Naive thymus-derived CD4-positive, alpha-beta T cell (primary cell): ENCODE data around the gene ADGRE3. TPM values are rescaled to one million over a fixed set of nuclear protein-coding genes. Genes with fewer than 3 reads are reported as not detected.
A peak's percentile ranks its signal among the peaks of the same experiment; 100 is the strongest.

ENCODE experiments used
- ATAC-seq: fragments of 150-1000 bp; cut with Tn5 transposase; 2 replicates; pipeline ENCODE4 v1.10.0; 2021; ENCODE audit warnings: mild to moderate bottlenecking, moderate library complexity
- CTCF ChIA-PET: fragments of 350-600 bp; sonication (Branson Sonifier 250); formaldehyde crosslinking; loops from one replicate; lab custom pipeline; 2021; ENCODE audit warnings: antibody characterized with exemption; lab: Charles Lee
- POLR2A ChIA-PET: fragments of 350-600 bp; sonication (Branson Sonifier 250); formaldehyde crosslinking; loops from one replicate; lab custom pipeline; 2021; ENCODE audit warnings: antibody characterized with exemption, inconsistent platforms; lab: Charles Lee
- DNase-seq, 9 donors: peaks; one replicate each; pipeline versions ENCODE4 v3.0.0 to v3.0.0-alpha.2; 2020 to 2022; ENCODE audit warnings: mixed read lengths in 1 of 9
- H3K27ac ChIP-seq: one replicate; pipeline ENCODE4 v1.7.0; 2013; ENCODE audit warnings: mild to moderate bottlenecking, low read depth, low read length, moderate library complexity
- H3K27me3 ChIP-seq, 2 donors: one replicate each; pipeline ENCODE4 v1.7.0; 2013; ENCODE audit warnings: low read length in 2 of 2, mild to moderate bottlenecking in 2 of 2, moderate library complexity in 2 of 2; ENCODE audit not compliant: control insufficient read depth in 2 of 2, insufficient read depth in 2 of 2
- H3K36me3 ChIP-seq, 3 experiments: 1 replicate in 2 of 3; 2 replicates in 1 of 3; pipeline ENCODE4 v1.7.0; 2013; ENCODE audit warnings: low read length in 3 of 3, mild to moderate bottlenecking in 3 of 3, moderate library complexity in 1 of 3; ENCODE audit not compliant: insufficient read depth in 3 of 3, control insufficient read depth in 2 of 3
- H3K4me1 ChIP-seq, 2 donors: one replicate each; pipeline ENCODE4 v1.7.0; 2013; ENCODE audit warnings: low read length in 2 of 2, mild to moderate bottlenecking in 2 of 2, moderate library complexity in 1 of 2; ENCODE audit not compliant: control insufficient read depth in 2 of 2, insufficient read depth in 2 of 2
- H3K4me3 ChIP-seq: 2 replicates; pipeline ENCODE4 v1.7.0; 2013; ENCODE audit warnings: mild to moderate bottlenecking, low read length
- H3K9me3 ChIP-seq, 3 experiments: 1 replicate in 2 of 3; 2 replicates in 1 of 3; pipeline ENCODE4 v1.7.0; 2013; ENCODE audit warnings: low read length in 3 of 3; ENCODE audit not compliant: control insufficient read depth in 2 of 3
- H3K27ac Mint-ChIP-seq, 9 donors: one replicate each; pipeline ENCODE4 v1.8.0; 2020 to 2022; ENCODE audit warnings: mixed read lengths in 9 of 9, mild to moderate bottlenecking in 8 of 9, moderate library complexity in 5 of 9, inconsistent platforms in 2 of 9
- H3K27me3 Mint-ChIP-seq, 5 donors: one replicate each; pipeline ENCODE4 v1.8.0; 2021 to 2022; ENCODE audit warnings: mixed read lengths in 5 of 5, mild to moderate bottlenecking in 1 of 5
- H3K36me3 Mint-ChIP-seq, 5 donors: one replicate each; pipeline ENCODE4 v1.8.0; 2020 to 2022; ENCODE audit warnings: mixed read lengths in 5 of 5, mild to moderate bottlenecking in 3 of 5, inconsistent platforms in 1 of 5
- H3K4me1 Mint-ChIP-seq, 7 donors: one replicate each; pipeline ENCODE4 v1.8.0; 2020 to 2022; ENCODE audit warnings: mixed read lengths in 7 of 7, mild to moderate bottlenecking in 3 of 7, inconsistent platforms in 1 of 7
- H3K4me3 Mint-ChIP-seq, 10 donors: one replicate each; pipeline ENCODE4 v1.8.0; 2020 to 2022; ENCODE audit warnings: mild to moderate bottlenecking in 10 of 10, mixed read lengths in 10 of 10, moderate library complexity in 6 of 10, inconsistent platforms in 2 of 10
- H3K9me3 Mint-ChIP-seq, 11 donors: one replicate each; pipeline ENCODE4 v1.8.0; 2020 to 2022; ENCODE audit warnings: mixed read lengths in 11 of 11, mild to moderate bottlenecking in 4 of 11, inconsistent platforms in 1 of 11, moderate library complexity in 1 of 11
- intact Hi-C, 2 donors: fragments of 100-400 bp; cut with micrococcal nuclease; formaldehyde crosslinking; loops; one replicate each; pipeline ENCODE4 v1.15.1; 2023
- polyA plus RNA-seq, 2 donors: library from polyadenylated mRNA; unstranded; fragments of 300-500 nt; fragmentation: Illumina TruSeq; gene quantifications; one replicate each; pipeline ENCODE4 v1.2.3, GENCODE V29; 2021
- total RNA-seq, 6 experiments: library from RNA in 5 of 6; stranded (reverse) in 5 of 6; gene quantifications; 1 replicate in 5 of 6; 2 replicates in 1 of 6; pipeline ENCODE4 v1.2.3 and lab custom pipeline; 2021 to 2026

The ADGRE3 gene
- total and polyA plus RNA-seq, 7 experiments from 2014 or later: 1.0 to 4.9 TPM; not detected in 5

DNA sequence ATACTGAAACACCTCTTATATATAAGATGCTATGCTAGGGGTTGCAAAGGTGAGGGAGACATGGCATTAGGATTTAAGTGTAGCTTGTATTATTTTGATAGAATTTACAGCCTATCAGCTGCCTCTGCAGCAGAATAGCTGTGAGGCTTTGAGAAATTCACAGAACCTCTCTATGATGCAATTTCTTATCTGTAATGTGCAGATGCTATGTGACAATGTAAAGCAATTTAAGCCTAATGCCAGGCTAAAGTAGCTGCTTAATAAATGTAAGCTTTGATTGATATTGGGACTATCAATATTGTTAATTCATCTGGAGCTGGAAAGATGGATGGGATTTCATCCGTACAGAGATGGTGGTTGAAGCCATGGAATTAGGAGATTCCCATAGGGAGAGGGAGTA is 1.6 kb downstream of the ADGRE3 start:
- H3K27me3 ChIP-seq: peaks cover 0 to 4% of the 10 kb centered on the region in 2 donors
- H3K4me1 ChIP-seq: peaks cover 0 to 14% of the 10 kb centered on the region in 2 donors
- CTCF ChIA-PET: no interaction called here
- no peak overlapping the region for H3K27ac Mint-ChIP-seq
- intact Hi-C loops: no loop called here
- H3K36me3 Mint-ChIP-seq: peaks cover 0 to 3% (median 0%) of the 10 kb centered on the region in 5 donors
- H3K4me3 Mint-ChIP-seq: no peak overlapping the region
- peaks cover 0 to 26% (median 8%) of the 10 kb centered on the region in 11 donors for H3K9me3 Mint-ChIP-seq
- ATAC-seq (no peak), DNase-seq (no peak)
- peaks cover 0 to 13% (median 0%) of the 10 kb centered on the region in 3 experiments for H3K9me3 ChIP-seq
- POLR2A ChIA-PET: no interaction called here
- no peaks in the 10 kb centered on the region for H3K36me3 ChIP-seq
- peaks cover 0 to 5% (median 0%) of the 10 kb centered on the region in 7 donors for H3K4me1 Mint-ChIP-seq
- H3K27ac ChIP-seq: no peak overlapping the region
- H3K4me3 ChIP-seq: no peak overlapping the region
- H3K27me3 Mint-ChIP-seq: peaks cover 4 to 53% (median 20%) of the 10 kb centered on the region in 5 donors

DNA sequence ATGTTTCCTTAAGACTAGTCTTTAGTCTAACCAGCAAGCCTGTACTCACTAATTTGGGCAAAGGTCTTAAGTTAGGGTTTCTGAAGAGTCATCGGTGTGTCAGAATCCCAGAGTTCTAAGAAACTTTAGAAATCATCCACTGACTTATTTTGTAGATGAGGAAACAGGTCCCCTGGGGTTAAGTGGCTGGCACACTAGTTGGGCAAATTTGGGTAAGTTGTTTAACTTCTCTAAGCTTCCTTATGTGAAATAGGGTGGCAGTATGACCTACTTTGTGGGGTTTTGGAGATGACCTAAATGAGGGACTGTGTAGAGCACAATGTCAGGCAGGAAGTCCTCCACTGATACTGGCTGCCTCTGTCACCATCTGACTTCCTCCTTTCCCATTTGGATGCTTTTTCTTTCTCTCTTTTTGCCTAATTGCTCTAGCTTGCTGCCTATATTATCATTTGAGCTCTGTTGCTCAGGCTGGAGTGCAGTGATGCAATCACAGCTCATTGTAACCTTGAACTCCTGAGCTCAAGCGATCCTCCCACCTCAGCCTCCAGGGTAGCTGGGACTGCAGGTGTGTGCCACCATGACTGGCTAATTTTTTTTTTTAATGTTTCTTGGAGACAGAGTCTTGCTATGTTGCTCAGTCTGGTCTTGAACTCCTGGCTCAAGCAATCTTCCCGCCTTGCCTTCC is 2.3 kb downstream of the ADGRE3 start:
- H3K9me3 Mint-ChIP-seq: peaks cover 0 to 26% (median 9%) of the 10 kb centered on the region in 11 donors
- H3K4me1 Mint-ChIP-seq: peaks cover 0 to 8% (median 0%) of the 10 kb centered on the region in 7 donors
- H3K9me3 ChIP-seq: peaks cover 0 to 13% (median 0%) of the 10 kb centered on the region in 3 experiments
- H3K4me3 ChIP-seq: no peak overlapping the region
- H3K36me3 Mint-ChIP-seq: peaks cover 0 to 3% (median 0%) of the 10 kb centered on the region in 5 donors
- H3K4me3 Mint-ChIP-seq: no peak overlapping the region
- H3K27ac Mint-ChIP-seq: no peak overlapping the region
- H3K27me3 Mint-ChIP-seq: peaks cover 4 to 53% (median 21%) of the 10 kb centered on the region in 5 donors
- CTCF ChIA-PET: no interaction called here
- POLR2A ChIA-PET: no interaction called here
- H3K27ac ChIP-seq: no peak overlapping the region
- intact Hi-C loops: no loop called here
- peaks cover 0 to 19% of the 10 kb centered on the region in 2 donors for H3K4me1 ChIP-seq
- H3K36me3 ChIP-seq: no peaks in the 10 kb centered on the region
- ATAC-seq (peak; percentile 88), DNase-seq (no peak)
- peaks cover 0 to 4% of the 10 kb centered on the region in 2 donors for H3K27me3 ChIP-seq

DNA sequence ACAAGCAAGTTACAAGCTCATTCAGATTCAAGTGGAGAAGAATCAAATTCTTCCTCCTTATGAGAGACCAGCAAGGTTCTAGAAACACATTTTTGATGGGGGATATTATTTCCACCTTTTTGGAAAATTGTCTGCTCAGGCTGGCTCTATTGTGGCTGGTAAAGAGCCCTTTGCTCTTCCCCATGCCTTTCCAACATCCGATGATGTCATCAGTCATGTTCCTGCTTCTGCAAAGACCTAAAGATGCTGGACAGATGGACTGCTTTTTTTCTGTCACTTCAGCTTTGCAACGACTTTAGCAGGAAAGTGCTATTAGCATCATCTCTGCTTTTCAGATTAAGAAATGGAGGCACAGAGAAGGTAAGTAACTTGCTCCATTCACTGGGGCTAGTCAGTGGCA is 4.2 kb downstream of the ADGRE3 start:
- no peak overlapping the region for H3K4me3 ChIP-seq
- Mint-ChIP-seq H3K27me3 (peaks cover 6 to 53% (median 28%) of the 10 kb centered on the region in 5 donors), H3K4me1 (peaks cover 0 to 8% (median 0%) of the 10 kb centered on the region in 7 donors), H3K9me3 (peaks cover 0 to 26% (median 11%) of the 10 kb centered on the region in 11 donors), H3K27ac (no peak overlapping the region), H3K4me3 (no peak overlapping the region), H3K36me3 (peaks cover 0 to 3% (median 0%) of the 10 kb centered on the region in 5 donors)
- ATAC-seq: no peak
- CTCF ChIA-PET: no interaction called here
- H3K27me3 ChIP-seq: peaks cover 0 to 4% of the 10 kb centered on the region in 2 donors
- H3K36me3 ChIP-seq: no peaks in the 10 kb centered on the region
- POLR2A ChIA-PET: no interaction called here
- intact Hi-C loops: no loop called here
- peaks cover 0 to 19% of the 10 kb centered on the region in 2 donors for H3K4me1 ChIP-seq
- peaks cover 0 to 13% (median 0%) of the 10 kb centered on the region in 3 experiments for H3K9me3 ChIP-seq
- DNase-seq: no peak
- H3K27ac ChIP-seq: no peak overlapping the region

DNA sequence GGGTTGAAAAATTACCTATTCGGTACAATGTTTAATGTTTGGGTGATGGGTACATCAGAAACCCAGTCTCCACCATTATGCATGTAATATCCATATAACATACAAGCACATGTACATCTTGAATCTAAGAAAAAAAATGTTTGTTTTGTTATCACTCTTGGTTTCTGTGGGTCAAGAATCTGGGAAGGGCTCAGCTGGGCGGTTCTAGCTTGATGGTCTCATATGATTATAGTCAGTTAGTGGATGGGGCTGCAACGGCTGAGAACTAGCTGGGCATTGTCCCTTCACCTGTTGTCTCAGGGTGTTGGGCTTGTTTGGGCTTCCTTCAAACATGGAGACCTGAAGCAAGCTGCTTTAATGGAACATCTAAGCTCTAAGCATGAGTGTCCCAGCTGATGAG is 4.7 kb downstream of the ADGRE3 start:
- no peak for ATAC-seq
- Mint-ChIP-seq H3K36me3 (peaks cover 0 to 3% (median 0%) of the 10 kb centered on the region in 5 donors), H3K9me3 (peaks cover 0 to 26% (median 11%) of the 10 kb centered on the region in 11 donors), H3K4me3 (no peak overlapping the region), H3K4me1 (peaks cover 0 to 8% (median 0%) of the 10 kb centered on the region in 7 donors), H3K27me3 (peaks cover 5 to 52% (median 28%) of the 10 kb centered on the region in 5 donors), H3K27ac (no peak overlapping the region)
- H3K36me3 ChIP-seq: no peaks in the 10 kb centered on the region
- H3K4me3 ChIP-seq: no peak overlapping the region
- intact Hi-C loops: no loop called here
- no peak for DNase-seq
- ChIA-PET POLR2A (no interaction called here), CTCF (no interaction called here)
- H3K27me3 ChIP-seq: peaks cover 0 to 4% of the 10 kb centered on the region in 2 donors
- peaks cover 0 to 13% (median 0%) of the 10 kb centered on the region in 3 experiments for H3K9me3 ChIP-seq
- no peak overlapping the region for H3K27ac ChIP-seq
- H3K4me1 ChIP-seq: peaks cover 0 to 19% of the 10 kb centered on the region in 2 donors

DNA sequence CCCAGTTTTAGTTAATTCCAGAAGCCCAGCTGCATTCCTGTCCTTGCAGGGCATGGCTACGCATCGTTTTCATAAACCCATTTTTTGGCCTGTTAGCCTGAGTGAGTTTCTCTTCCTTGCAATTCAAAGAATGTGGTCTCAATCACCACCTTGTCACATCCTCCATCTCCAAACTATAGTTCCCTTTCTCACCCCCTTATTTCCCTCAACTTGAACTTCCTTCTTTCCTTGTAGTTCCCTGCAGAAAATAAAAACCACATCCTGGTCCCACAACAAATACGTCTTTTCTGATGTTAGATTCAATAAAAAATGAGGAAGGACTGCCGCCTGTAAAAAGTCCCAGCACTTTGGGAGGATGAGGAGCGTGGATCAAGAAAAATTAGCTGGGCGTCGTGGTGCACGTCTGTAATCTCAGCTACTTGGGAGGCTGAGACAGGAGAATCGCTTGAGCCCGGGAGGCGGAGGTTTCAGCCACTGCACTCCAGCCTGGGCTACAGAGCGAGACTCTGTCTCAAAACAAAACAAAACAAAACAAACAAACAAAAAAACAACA is 13.2 kb downstream of the ADGRE3 start:
- no peaks in the 10 kb centered on the region for H3K9me3 ChIP-seq
- H3K4me3 Mint-ChIP-seq: no peak overlapping the region
- no peaks in the 10 kb centered on the region for H3K36me3 ChIP-seq
- ATAC-seq (peak; percentile 51), DNase-seq (no peak)
- intact Hi-C loops: no loop called here
- POLR2A ChIA-PET: no interaction called here
- no peaks in the 10 kb centered on the region for H3K27me3 ChIP-seq
- H3K9me3 Mint-ChIP-seq: no peaks in the 10 kb centered on the region
- CTCF ChIA-PET: no interaction called here
- peaks cover 5 to 16% (median 11%) of the 10 kb centered on the region in 5 donors for H3K27me3 Mint-ChIP-seq
- H3K36me3 Mint-ChIP-seq: no peaks in the 10 kb centered on the region
- H3K4me3 ChIP-seq: no peak overlapping the region
- H3K4me1 Mint-ChIP-seq: peaks cover 0 to 5% (median 0%) of the 10 kb centered on the region in 7 donors
- no peak overlapping the region for H3K27ac ChIP-seq
- no peaks in the 10 kb centered on the region for H3K4me1 ChIP-seq
- H3K27ac Mint-ChIP-seq: no peak overlapping the region

DNA sequence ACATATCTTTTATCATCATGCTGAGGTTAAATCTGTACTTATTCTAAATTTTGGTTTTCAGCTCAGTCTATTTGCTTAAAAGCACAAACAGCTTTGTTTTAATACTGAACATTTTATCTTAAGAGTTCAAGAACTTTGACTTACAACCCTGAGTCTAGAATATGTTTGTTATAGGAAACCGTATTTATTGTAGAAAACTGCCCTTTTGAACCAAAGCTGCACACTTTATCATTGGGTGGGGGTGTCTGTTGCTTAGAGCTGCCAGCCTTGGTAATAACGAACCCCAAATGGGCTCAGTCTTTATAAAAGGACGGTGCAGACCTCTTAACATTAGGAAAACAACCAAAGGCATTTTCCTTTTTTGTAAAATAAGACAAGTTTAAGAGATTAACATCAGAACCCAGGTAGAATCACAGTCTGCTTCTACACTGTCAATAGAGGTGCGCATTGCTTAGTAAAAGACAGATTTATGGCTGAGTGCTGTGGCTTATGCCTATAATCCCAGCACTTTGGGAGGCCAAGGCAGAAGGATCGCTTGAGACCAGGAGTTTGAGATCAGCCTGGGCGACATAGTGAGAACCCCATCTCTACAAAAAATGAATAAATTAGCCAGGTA is 14.7 kb downstream of the ADGRE3 start:
- Mint-ChIP-seq H3K9me3 (no peaks in the 10 kb centered on the region), H3K4me1 (peaks cover 0 to 5% (median 0%) of the 10 kb centered on the region in 7 donors), H3K27ac (no peak overlapping the region), H3K27me3 (peaks cover 5 to 24% (median 17%) of the 10 kb centered on the region in 5 donors), H3K4me3 (no peak overlapping the region), H3K36me3 (no peaks in the 10 kb centered on the region)
- Histone ChIP-seq H3K27ac (no peak overlapping the region), H3K36me3 (no peaks in the 10 kb centered on the region), H3K4me3 (no peak overlapping the region), H3K27me3 (no peaks in the 10 kb centered on the region), H3K4me1 (no peaks in the 10 kb centered on the region), H3K9me3 (no peaks in the 10 kb centered on the region)
- ChIA-PET POLR2A (no interaction called here), CTCF (no interaction called here)
- ATAC-seq: no peak
- no peak for DNase-seq
- intact Hi-C loops: no loop called here
